Keratinocyte (primary cell): Measurements from ENCODE around the gene APMAP.

Experiments
- EZH2 ChIP-seq: IDR thresholded peaks from one replicate; pipeline ENCODE4 v1.6.1; 2012; ENCODE audit warnings: inconsistent platforms, mild to moderate bottlenecking, low read length, moderate library complexity
- TF ChIP-seq, protein P1 (sequence below), 3 experiments: IDR thresholded peaks in 1 of 3; conservative IDR thresholded peaks in 1 of 3; optimal IDR thresholded peaks in 1 of 3; 2 replicates in 2 of 3; 3 replicates in 1 of 3; pipeline versions ENCODE3 to v1.5.1; 2011; ENCODE audit warnings: low read length in 3 of 3, mild to moderate bottlenecking in 3 of 3, moderate library complexity in 2 of 3, control low read depth in 1 of 3, inconsistent platforms in 1 of 3; ENCODE audit not compliant: insufficient read depth in 2 of 3; ENCODE audit errors: extremely low read depth in 1 of 3

DNA sequence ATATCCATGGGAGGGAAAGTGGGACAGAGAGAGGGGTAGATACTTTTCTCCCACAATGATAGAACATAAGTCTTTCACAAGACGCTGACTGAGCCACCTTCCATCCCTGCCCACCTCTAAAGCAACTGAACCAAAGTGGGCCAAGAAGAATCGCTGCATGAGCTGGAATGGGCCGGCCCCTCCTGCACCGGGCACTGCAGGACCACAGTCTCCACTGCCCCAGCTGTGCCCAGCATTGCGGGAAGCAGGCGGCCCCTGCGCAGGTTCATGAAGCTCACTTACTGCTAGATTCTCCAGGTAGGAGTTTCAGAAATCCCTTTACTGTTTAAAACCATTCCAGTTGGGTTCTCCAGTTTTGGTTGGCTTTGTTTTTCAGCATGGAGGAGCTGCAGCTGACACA lies 75.5 kb downstream of the APMAP start:
- no peak for TF ChIP-seq EZH2
- TF ChIP-seq, protein P1, sequence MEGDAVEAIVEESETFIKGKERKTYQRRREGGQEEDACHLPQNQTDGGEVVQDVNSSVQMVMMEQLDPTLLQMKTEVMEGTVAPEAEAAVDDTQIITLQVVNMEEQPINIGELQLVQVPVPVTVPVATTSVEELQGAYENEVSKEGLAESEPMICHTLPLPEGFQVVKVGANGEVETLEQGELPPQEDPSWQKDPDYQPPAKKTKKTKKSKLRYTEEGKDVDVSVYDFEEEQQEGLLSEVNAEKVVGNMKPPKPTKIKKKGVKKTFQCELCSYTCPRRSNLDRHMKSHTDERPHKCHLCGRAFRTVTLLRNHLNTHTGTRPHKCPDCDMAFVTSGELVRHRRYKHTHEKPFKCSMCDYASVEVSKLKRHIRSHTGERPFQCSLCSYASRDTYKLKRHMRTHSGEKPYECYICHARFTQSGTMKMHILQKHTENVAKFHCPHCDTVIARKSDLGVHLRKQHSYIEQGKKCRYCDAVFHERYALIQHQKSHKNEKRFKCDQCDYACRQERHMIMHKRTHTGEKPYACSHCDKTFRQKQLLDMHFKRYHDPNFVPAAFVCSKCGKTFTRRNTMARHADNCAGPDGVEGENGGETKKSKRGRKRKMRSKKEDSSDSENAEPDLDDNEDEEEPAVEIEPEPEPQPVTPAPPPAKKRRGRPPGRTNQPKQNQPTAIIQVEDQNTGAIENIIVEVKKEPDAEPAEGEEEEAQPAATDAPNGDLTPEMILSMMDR (optimal IDR thresholded peaks at IDR 0.05 in 1 of 3, IDR thresholded peaks at IDR 0.05 in 1 of 3, conservative IDR thresholded peaks at IDR 0.05 in 1 of 3; ENCODE audit: extremely low read depth in 1 of 3, insufficient read depth in 2 of 3, low read length in 3 of 3) = no peak
